GM18505 (cell line): ENCODE measurements around the gene WDR27.

Experiments
- ATAC-seq: cut with Tn5 transposase; IDR thresholded peaks from one replicate; pipeline ENCODE4 v1.9.1; 2021; ENCODE audit not compliant: unreplicated experiment
- POLR2A ChIP-seq: IDR thresholded peaks from 4 replicates; pipeline ENCODE4 v1.6.1; 2011; ENCODE audit warnings: borderline replicate concordance; ENCODE audit not compliant: insufficient read depth, insufficient read length; ENCODE audit errors: extremely low read depth

The WDR27 gene

GRCh38 chr6:169457762-169458161 lies 244.1 kb downstream of the WDR27 start:
- TF ChIP-seq POLR2A = no peak
- ATAC-seq = no peak

- TF ChIP-seq POLR2A = no peak
- ATAC-seq = no peak
Measured at GRCh38 chr6:169456840-169457239, 245.0 kb downstream of the WDR27 start.

DNA sequence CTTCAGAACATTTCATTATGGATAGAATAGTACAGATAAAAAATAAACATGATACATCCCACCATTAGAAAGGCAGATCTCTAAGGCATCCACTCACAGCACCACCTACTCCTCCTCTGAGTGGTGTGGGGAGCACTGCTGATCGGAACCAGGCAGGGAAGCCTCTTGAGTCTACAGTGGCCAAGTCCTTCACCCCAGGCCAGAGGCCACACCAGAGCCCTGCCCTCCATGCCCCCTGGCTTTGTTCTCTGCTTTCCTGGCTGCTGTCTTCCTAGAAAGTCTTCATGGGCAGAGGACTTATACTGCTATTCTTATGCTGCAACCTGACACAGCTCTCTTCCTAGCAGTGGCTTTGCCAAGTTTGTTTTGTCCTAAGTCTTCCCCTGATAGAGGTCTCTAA lies 246.4 kb downstream of the WDR27 start:
- no peak for ATAC-seq
- no peak for TF ChIP-seq POLR2A

- ATAC-seq = no peak
- no peak for TF ChIP-seq POLR2A
Measured at GRCh38 chr6:169454872-169455204, 247.0 kb downstream of the WDR27 start.

- no peak for ATAC-seq
- TF ChIP-seq POLR2A = no peak
Measured at GRCh38 chr6:169454204-169454871, 247.5 kb downstream of the WDR27 start.

GRCh38 chr6:169452869-169453620 lies 248.8 kb downstream of the WDR27 start:
- no peak for ATAC-seq
- TF ChIP-seq POLR2A = no peak

GRCh38 chr6:169452117-169452868 lies 249.5 kb downstream of the WDR27 start:
- no peak for TF ChIP-seq POLR2A
- no peak for ATAC-seq

- no peak for TF ChIP-seq POLR2A
- ATAC-seq = no peak
Measured at GRCh38 chr6:169451065-169451838, 250.6 kb downstream of the WDR27 start.

DNA sequence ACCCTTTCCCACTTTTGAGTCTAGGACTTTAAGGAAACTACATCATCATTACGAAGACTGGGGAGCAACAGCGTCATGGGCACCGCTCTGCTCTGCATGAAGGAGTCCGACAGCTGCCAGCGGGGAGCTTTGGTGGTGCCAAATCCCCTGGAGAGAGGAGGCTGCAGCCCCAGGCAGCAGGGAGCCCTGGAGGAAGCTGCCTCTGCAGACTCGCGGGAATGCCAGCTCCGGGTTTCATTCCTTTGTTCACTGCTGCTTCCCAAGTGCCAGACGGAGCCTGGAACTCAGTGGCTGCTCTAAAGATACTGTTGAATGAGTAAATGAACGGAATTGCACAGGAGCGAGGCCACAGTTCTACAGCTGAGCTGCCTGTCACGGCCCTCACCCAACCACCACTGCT lies 251.7 kb downstream of the WDR27 start:
- no peak for TF ChIP-seq POLR2A

GRCh38 chr6:169449221-169449620 lies 252.6 kb downstream of the WDR27 start:
- TF ChIP-seq POLR2A = no peak
- ATAC-seq = no peak

More for the DNA sequence above, 251.7 kb downstream of the WDR27 start:
- ATAC-seq = no peak

GRCh38 chr6:169445661-169446581 lies 255.9 kb downstream of the WDR27 start:
- no peak for ATAC-seq

DNA sequence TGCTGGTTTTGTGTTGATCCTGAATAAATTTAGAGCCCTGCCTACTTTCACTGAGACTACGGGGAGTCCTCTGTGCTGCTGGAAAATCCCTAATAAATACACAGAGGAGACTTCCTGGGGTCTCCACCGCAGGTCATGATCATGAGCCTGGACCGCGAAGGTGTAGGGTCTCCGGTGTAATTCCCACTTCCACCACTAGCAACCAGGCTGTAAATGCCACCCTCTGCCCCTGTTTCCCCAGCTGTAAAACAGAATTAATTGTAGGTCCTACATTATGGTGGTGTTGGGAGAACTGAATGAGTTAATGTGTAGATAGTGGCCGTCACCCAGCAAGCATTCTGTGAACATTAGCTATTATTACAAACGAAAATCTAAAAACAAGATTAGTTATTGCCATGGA lies 256.6 kb downstream of the WDR27 start:
- ATAC-seq = no peak
- TF ChIP-seq POLR2A = no peak

More at GRCh38 chr6:169445661-169446581, 255.9 kb downstream of the WDR27 start:
- TF ChIP-seq POLR2A = no peak
